ENCODE data around the gene ACVR1B. TPM values are rescaled to one million over a fixed set of nuclear protein-coding genes. Genes with fewer than 3 reads are reported as not detected.

ACVR1B gene
- total RNA-seq, 2 donors from 2014 or later = 39.6 to 43.3 TPM

GRCh38 chr12:51934080-51934479 is 17.4 kb upstream of the ACVR1B start:
- H3K4me1 ChIP-seq (replicated peaks) = no peaks in the 10 kb centered on the region
- H3K27me3 ChIP-seq (replicated peaks; ENCODE audit: insufficient read depth) = no peaks in the 10 kb centered on the region
- H3K4me3 ChIP-seq = no peak overlapping the region
- no peaks in the 10 kb centered on the region for H3K9me3 ChIP-seq
- TF ChIP-seq POLR2A (IDR thresholded peaks at IDR 0.05) = no peak
- TF ChIP-seq POLR2AphosphoS5 (IDR thresholded peaks at IDR 0.05) = no peak
- no peak for TF ChIP-seq CTCF (IDR thresholded peaks at IDR 0.05)
- no peaks in the 10 kb centered on the region for H3K36me3 ChIP-seq
- no peak overlapping the region for H3K27ac ChIP-seq
- no peak for DNase-seq (ENCODE audit: low spot score)
- intact Hi-C loops (cut with DNase I) = no loop called here
- 93% methylated on average over 4 of the region's 4 CpGs for WGBS

GRCh38 chr12:51937926-51938325 is 13.6 kb upstream of the ACVR1B start:
- no peak for DNase-seq (ENCODE audit: low spot score)
- 19% methylated on average over 2 of the region's 2 CpGs for WGBS

GRCh38 chr12:51938726-51939125 is 12.8 kb upstream of the ACVR1B start:
- intact Hi-C loops (cut with DNase I) = no loop called here
- Histone ChIP-seq H3K27ac (no peak overlapping the region), H3K9me3 (no peaks in the 10 kb centered on the region), H3K4me1 (replicated peaks) (no peaks in the 10 kb centered on the region), H3K27me3 (replicated peaks; ENCODE audit: insufficient read depth) (no peaks in the 10 kb centered on the region), H3K4me3 (no peak overlapping the region), H3K36me3 (no peaks in the 10 kb centered on the region)
- no peak for TF ChIP-seq POLR2A (IDR thresholded peaks at IDR 0.05)
- no peak for TF ChIP-seq POLR2AphosphoS5 (IDR thresholded peaks at IDR 0.05)
- no peak for TF ChIP-seq CTCF (IDR thresholded peaks at IDR 0.05)
- DNase-seq (ENCODE audit: low spot score) = no peak
- WGBS = 85% methylated on average over 6 of the region's 6 CpGs

More at GRCh38 chr12:51937926-51938325, 13.6 kb upstream of the ACVR1B start:
- no peak overlapping the region for H3K4me3 ChIP-seq
- no peaks in the 10 kb centered on the region for H3K36me3 ChIP-seq
- H3K9me3 ChIP-seq = no peaks in the 10 kb centered on the region
- TF ChIP-seq POLR2AphosphoS5 (IDR thresholded peaks at IDR 0.05) = no peak
- no peak for TF ChIP-seq CTCF (IDR thresholded peaks at IDR 0.05)
- no peak for TF ChIP-seq POLR2A (IDR thresholded peaks at IDR 0.05)
- H3K4me1 ChIP-seq (replicated peaks) = no peaks in the 10 kb centered on the region
- H3K27me3 ChIP-seq (replicated peaks; ENCODE audit: insufficient read depth) = no peaks in the 10 kb centered on the region
- H3K27ac ChIP-seq = no peak overlapping the region
- intact Hi-C loops (cut with DNase I) = no loop called here

GRCh38 chr12:51941011-51941581 is 10.4 kb upstream of the ACVR1B start:
- H3K27me3 ChIP-seq (replicated peaks; ENCODE audit: insufficient read depth) = no peaks in the 10 kb centered on the region
- H3K4me1 ChIP-seq (replicated peaks) = no peaks in the 10 kb centered on the region
- H3K9me3 ChIP-seq = no peaks in the 10 kb centered on the region
- WGBS = 25% methylated on average over 15 of the region's 15 CpGs
- no peak overlapping the region for H3K27ac ChIP-seq
- no peaks in the 10 kb centered on the region for H3K36me3 ChIP-seq
- DNase-seq (ENCODE audit: low spot score) = no peak
- H3K4me3 ChIP-seq = no peak overlapping the region
- TF ChIP-seq CTCF (IDR thresholded peaks at IDR 0.05) (no peak), POLR2A (IDR thresholded peaks at IDR 0.05) (no peak), POLR2AphosphoS5 (IDR thresholded peaks at IDR 0.05) (no peak)
- intact Hi-C loops (cut with DNase I) = no loop called here

GRCh38 chr12:51941604-51942003 is 9.9 kb upstream of the ACVR1B start:
- peak; percentile 39 for DNase-seq (ENCODE audit: low spot score)

More at GRCh38 chr12:51941604-51942003, 9.9 kb upstream of the ACVR1B start:
- Histone ChIP-seq H3K4me3 (no peak overlapping the region), H3K4me1 (replicated peaks) (no peaks in the 10 kb centered on the region), H3K36me3 (no peaks in the 10 kb centered on the region), H3K27me3 (replicated peaks; ENCODE audit: insufficient read depth) (no peaks in the 10 kb centered on the region), H3K27ac (no peak overlapping the region), H3K9me3 (no peaks in the 10 kb centered on the region)
- TF ChIP-seq CTCF (IDR thresholded peaks at IDR 0.05) (no peak), POLR2AphosphoS5 (IDR thresholded peaks at IDR 0.05) (peak; percentile 56)
- intact Hi-C loops (cut with DNase I) = no loop called here
- 21% methylated on average over 4 of the region's 4 CpGs for WGBS

All from prostate gland (tissue), 2 donors.